Kidney tubule cell (primary cell): Measurements from ENCODE around the gene TBCD.
A peak's percentile ranks its signal among the peaks of the same experiment; 100 is the strongest.
"Not testable (repeated sequence)": the region's sequence is repeated elsewhere in the genome, so short reads cannot be mapped to it uniquely, and the experiment has no call there.

Source experiments
- DNase-seq: peaks from one replicate; pipeline ENCODE4 v3.0.0-alpha.2; 2018; ENCODE audit warnings: low spot score

The TBCD gene

DNA sequence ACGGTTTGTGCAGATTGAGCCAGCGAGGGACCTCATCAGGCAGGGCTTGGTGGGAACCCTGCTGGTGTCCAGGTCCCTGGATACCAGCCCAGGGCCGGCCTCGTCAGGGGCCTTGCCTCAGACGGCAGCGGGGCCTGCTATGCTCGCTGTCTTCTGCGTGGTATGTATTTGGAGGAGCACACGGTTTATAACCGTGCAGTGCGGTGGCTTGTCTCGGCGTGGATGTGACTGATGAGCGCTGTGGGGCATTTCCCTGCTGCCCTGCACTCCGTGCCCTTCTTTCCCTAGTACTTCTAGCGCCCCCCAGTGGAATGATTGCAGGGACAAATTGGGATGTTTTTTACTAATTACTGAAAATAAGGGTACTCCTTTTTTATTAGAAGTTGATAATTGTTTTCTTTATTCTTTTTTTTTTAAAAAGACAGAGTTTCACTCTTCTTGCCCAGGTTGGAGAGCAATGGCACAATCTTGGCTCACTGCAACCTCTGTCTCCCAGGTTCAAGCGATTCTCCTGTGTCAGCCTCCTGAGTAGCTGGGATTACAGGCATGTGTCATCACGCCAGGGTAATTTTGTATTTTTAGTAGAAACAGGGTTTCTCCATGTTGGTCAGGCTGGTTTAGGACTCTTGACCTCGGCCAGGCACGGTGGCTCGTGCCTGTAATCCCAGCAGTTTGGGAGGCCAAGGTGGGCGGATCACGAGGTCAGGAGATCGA, 15.3 kb downstream of the TBCD start:
- DNase-seq = peak; percentile 39

- DNase-seq = no peak
Measured at GRCh38 chr17:82769041-82769440, 17.2 kb downstream of the TBCD start.

- DNase-seq = peak; percentile 45
Measured at GRCh38 chr17:82772026-82772425, 20.2 kb downstream of the TBCD start.

DNA sequence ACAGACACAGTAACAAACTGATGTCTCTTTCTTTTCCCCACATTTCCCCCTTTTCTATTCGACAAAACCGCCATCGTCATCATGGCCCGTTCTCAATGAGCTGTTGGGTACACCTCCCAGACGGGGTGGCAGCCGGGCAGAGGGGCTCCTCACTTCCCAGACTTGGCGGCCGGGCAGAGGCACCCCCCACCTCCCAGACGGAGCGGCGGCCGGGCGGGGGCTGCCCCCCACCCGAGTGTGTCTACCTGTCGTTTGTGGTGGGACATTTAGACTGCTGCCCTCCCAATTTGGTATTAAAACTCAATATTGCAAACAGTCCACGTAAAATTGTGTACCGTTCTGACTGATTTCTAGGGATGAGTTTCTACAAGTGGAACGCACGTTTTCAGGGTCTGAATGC, 22.6 kb downstream of the TBCD start:
- not testable (repeated sequence) for DNase-seq

GRCh38 chr17:82775001-82775823, 23.3 kb downstream of the TBCD start:
- peak; percentile 63 for DNase-seq

DNA sequence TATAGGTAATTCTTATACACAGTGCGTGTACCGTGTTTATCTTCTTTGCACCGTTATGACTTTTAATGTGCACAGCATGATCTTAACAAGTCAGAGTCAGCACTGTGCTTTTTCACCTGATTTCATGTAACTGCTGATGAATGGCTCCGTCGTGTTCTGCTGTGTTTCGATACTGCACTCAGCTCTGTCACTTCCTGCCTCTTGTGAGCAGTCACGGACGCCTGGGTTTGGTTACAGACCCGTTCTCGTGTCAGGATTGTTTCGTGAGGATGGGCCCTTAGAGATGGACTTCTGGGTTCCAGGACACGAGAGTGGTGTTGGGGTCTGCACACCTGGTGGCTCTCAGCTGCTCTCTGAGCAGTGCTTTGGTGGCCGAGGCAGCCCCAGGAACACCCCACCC, 24.6 kb downstream of the TBCD start:
- DNase-seq = no peak

GRCh38 chr17:82777778-82778375, 26.0 kb downstream of the TBCD start:
- DNase-seq = not testable (repeated sequence)

- DNase-seq = no peak
Measured at GRCh38 chr17:82779541-82779940, 27.7 kb downstream of the TBCD start.

DNA sequence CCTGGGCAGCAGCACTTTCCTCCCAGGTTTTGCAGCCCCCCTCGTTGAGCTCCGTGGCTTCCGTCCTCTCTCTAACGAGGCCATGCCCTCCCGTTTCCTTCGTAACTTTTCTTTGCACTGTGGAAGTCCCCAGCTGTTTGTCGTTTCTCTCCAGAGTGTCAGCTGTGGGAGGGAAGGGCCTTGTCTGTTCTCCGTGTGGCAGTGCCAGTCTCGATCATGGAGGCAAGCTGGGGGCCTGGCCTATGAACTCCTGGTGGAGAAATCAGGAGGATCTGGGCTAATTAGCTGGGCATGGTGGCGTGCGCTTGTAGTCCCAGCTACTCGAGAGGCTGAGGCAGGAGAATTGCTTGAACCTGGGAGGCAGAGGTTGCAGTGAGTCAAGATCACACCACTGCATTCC, 28.3 kb downstream of the TBCD start:
- no peak for DNase-seq

- no peak for DNase-seq
Measured at GRCh38 chr17:82780971-82781893, 29.4 kb downstream of the TBCD start.

- peak; percentile 69 for DNase-seq
Measured at GRCh38 chr17:82781894-82782274, 30.0 kb downstream of the TBCD start.

DNA sequence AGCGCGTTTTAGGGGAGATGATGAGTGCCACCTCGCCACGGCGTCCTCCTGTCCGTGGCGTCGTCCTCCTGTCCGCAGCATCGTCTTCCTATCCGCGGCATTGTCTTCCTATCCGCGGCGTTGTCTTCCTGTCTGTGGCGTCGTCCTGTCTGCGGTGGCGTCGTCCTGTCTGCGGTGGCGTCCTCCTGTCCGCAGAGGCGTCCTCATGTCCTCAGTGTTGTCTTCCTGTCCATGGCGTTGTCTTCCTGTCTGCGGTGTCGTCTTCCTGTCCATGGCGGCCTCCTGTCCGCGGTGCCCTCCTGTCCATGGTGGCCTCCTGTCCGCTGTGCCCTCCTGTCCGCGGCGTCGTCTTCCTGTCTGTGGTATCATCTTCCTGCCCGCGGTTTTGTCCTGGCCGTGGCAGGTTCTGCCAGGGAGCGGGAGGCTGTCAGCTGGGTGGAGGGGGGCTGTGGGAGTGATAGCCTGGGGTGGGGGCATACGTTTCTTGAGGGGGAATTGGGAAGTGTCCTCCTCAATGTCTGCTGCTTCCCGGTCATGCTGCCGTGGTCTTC, 30.9 kb downstream of the TBCD start:
- no peak for DNase-seq

DNA sequence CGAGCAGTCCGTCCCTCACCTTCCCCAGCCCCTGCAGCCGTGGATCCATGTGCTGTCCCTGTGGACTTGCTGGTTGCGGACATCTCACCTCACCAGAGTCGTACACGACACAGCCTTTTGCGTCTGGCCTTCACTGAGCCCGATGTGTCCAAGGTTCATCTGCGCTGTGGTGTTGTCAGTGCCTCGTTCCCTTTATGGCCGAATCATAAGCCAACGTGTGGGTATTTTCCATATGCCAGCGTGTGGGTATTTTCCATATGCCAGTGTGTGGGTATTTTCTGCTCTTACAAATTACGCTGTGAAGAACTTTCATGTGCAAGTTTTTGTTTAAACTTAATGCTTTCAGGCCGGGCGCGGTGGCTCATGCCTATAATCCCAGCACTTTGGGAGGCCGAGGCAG, 31.6 kb downstream of the TBCD start:
- no peak for DNase-seq

DNA sequence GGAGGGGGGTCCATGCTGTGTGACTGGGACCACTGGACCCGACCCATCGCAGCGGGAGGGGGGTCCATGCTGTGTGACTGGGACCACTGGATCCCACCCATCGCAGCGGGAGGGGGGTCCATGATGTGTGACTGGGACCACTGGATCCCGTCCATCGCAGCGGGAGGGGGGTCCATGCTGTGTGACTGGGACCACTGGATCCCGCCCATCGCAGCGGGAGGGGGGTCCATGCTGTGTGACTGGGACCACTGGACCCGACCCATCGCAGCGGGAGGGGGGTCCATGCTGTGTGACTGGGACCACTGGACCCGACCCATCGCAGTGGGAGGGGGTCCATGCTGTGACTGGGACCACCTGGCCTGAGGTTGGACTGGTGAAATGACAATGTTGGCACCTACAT, 33.7 kb downstream of the TBCD start:
- not testable (repeated sequence) for DNase-seq

GRCh38 chr17:82786427-82786826, 34.6 kb downstream of the TBCD start:
- no peak for DNase-seq

DNA sequence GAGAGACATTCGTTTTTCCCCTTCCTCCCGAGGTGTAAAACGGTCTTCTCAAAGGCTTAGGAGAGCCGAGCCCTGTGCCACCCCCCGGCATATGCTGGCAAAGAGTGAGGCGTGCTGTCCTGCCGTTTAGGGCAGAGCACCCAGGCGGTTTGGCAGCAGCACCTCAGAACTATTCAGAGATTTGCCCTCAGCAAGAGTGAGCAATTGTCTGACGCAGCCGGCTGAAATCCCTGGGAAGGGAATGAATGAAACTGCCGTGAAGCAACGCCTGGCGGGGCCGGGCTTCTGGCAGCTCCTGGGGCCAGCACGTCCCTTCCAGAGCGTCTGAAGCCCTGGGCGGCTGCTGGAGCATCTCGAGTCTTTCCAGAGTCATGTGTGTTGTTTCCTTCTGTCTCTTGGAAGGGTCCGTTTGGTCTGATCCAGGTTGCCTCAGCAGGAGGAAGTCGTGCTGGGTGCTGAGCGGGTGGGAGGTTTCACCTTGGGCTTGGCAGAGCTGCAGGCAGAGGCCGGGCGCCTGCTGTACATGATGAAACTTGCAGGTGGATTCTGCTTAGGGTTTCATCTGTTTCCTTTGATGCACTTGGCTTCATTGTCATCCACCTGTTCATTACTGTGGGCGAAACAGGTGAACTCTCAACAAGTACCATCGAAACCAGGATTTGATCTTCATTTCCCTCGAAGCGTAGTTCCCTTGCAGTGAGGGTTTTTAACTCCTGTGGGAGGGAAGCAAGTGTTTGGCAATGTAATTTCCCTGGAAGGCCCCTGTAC, 35.4 kb downstream of the TBCD start:
- DNase-seq = no peak

GRCh38 chr17:82788206-82789001, 36.5 kb downstream of the TBCD start:
- no peak for DNase-seq

DNA sequence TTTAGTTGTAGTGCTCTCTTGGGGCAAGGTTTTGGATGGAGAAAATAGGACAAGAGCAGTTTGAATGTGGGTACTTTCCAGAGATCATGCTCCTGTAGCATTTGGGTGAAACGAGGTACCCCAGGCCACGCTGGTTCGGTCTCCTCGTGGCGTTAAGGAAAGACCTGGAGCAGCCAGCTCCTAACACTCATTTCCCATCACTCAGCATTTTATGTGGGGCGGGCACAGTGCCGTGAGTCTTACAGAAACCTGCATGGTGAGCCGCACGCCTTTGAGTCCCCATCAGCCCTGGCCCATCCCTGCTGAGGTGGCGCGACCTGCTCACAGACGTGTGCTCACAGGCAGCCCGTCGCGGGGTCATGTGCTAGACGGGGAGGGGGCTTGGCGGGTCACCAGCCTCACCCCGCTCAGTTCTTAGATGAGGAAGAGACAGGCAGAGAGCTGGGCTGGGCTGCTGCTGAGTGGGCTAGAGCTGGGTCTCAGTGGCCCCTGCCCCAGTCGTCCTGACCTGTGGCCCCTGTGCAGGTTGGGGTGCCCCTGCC, 37.3 kb downstream of the TBCD start:
- DNase-seq = no peak

GRCh38 chr17:82789806-82790205, 37.9 kb downstream of the TBCD start:
- DNase-seq = no peak

DNA sequence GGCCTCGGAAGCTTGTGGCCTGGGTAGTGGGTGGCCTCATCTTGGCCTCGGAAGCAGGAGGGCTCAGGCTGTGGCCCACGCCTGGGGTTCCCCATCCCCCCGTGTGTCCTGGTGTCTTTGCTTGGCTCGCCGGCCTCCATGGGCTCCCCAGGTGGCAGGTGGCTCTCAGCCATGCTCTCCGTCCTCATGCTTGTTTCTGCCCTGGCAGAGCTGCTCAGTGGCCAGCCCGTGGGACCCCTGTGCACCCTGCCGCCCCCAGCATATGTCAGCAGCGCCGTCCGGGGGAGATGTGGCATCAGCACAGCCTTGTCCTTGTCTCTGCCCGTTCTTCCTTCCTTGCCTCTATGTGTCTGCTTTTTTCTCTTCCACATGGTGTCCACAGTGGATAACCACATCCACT, 38.5 kb downstream of the TBCD start:
- DNase-seq = no peak
